ENCODE measurements around the gene ITGB3.

DNA sequence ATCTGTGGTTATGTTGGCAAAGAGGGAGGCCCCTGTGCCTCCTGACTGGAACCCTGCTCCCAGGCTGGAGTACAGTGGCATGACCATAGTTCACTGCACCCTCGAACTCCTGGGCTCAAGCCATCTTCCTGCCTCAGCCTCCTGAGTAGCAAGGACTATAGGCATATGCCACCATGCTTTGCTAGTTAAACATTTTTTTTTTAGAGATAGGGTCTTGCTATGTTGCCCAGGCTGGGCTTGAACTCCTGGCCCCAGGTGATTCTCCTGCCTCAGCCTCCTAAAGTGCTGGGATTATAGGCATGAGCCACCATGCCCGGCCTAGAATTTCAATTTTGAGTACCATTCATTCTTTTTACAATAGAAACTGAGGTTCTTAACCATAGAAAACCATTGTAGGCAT lies 21.2 kb upstream of the ITGB3 start:
- no peak for TF ChIP-seq POLR2AphosphoS5 (IDR thresholded peaks at IDR 0.05; ENCODE audit: low read depth, low read length)
- no peak for TF ChIP-seq POLR2A (IDR thresholded peaks at IDR 0.05; ENCODE audit: low read depth, low read length)
- TF ChIP-seq TAF1 (IDR thresholded peaks at IDR 0.05; ENCODE audit: low read depth, low read length) = no peak
- TF ChIP-seq POU2F2 (IDR thresholded peaks at IDR 0.05; ENCODE audit: low read depth, low read length) = no peak
- no peak for TF ChIP-seq PAX5 (IDR thresholded peaks at IDR 0.05; ENCODE audit: insufficient read depth, low read length, severe bottlenecking)

Measured in GM12891 (cell line).